NCI-H128 (cell line): Measurements from ENCODE around the gene SRP9.
A peak's percentile ranks its signal among the peaks of the same experiment; 100 is the strongest.
"Not testable (repeated sequence)": the region's sequence is repeated elsewhere in the genome, so short reads cannot be mapped to it uniquely, and the experiment has no call there.

ENCODE experiments used
- DNase-seq: peaks from one replicate; lab custom pipeline; 2025; ENCODE audit not compliant: unreplicated experiment; lab: John Stamatoyannopoulos, UW

Gene SRP9

GRCh38 chr1:225755671-225756319 is 21.8 kb upstream of the SRP9 start:
- DNase-seq: no peak

GRCh38 chr1:225757927-225758656 is 19.5 kb upstream of the SRP9 start:
- no peak for DNase-seq

GRCh38 chr1:225759972-225760371 is 17.7 kb upstream of the SRP9 start:
- not testable (repeated sequence) for DNase-seq

GRCh38 chr1:225760531-225760930 is 17.1 kb upstream of the SRP9 start:
- no peak for DNase-seq

- not testable (repeated sequence) for DNase-seq
Observed at GRCh38 chr1:225761395-225761794, 16.2 kb upstream of the SRP9 start.

GRCh38 chr1:225762002-225762441 is 15.6 kb upstream of the SRP9 start:
- DNase-seq: no peak

- DNase-seq: no peak
Observed at GRCh38 chr1:225762444-225762843, 15.2 kb upstream of the SRP9 start.

GRCh38 chr1:225763716-225764548 is 13.7 kb upstream of the SRP9 start:
- no peak for DNase-seq

- no peak for DNase-seq
Observed at GRCh38 chr1:225765982-225766674, 11.5 kb upstream of the SRP9 start.

GRCh38 chr1:225766967-225767633 is 10.5 kb upstream of the SRP9 start:
- DNase-seq: no peak

- DNase-seq: no peak
Observed at GRCh38 chr1:225767634-225768540, 9.7 kb upstream of the SRP9 start.

GRCh38 chr1:225768662-225769426 is 8.8 kb upstream of the SRP9 start:
- DNase-seq: no peak

- DNase-seq: no peak
Observed at GRCh38 chr1:225769687-225770086, 7.9 kb upstream of the SRP9 start.

- DNase-seq: no peak
Observed at GRCh38 chr1:225770561-225771248, 6.9 kb upstream of the SRP9 start.

GRCh38 chr1:225771661-225772322 is 5.8 kb upstream of the SRP9 start:
- no peak for DNase-seq

GRCh38 chr1:225772323-225772768 is 5.3 kb upstream of the SRP9 start:
- DNase-seq: peak; percentile 68

GRCh38 chr1:225772848-225773247 is 4.8 kb upstream of the SRP9 start:
- DNase-seq: no peak
